Muscle of arm (tissue), 14 donors: ENCODE data around the gene RASL10B. TPM values are rescaled to one million over a fixed set of nuclear protein-coding genes. Genes with fewer than 3 reads are reported as not detected.
"Not testable (repeated sequence)": the region's sequence is repeated elsewhere in the genome, so short reads cannot be mapped to it uniquely, and the experiment has no call there.

Experiments
- DNase-seq: peaks from one replicate; pipeline ENCODE4 v3.0.0-alpha.2; 2013
- long read RNA-seq, 11 donors: transcript quantifications; one replicate each; lab custom pipeline, GENCODE V29; 2026
- polyA plus RNA-seq, 12 donors: library from polyadenylated mRNA; unstranded; fragments of 120-200 nt; gene quantifications; one replicate each; pipeline ENCODE4 v1.2.1, GENCODE V29; 2013; ENCODE audit not compliant: insufficient read length in 12 of 12

RASL10B gene
- polyA plus RNA-seq: 1 to 10 TPM in 11 of 12 donors, not detected in 1; 1.4 to 4.3 (median 2.4) TPM
- long read RNA-seq, donor 1: 0 reads
- long read RNA-seq, donor 2: 0 reads
- long read RNA-seq, donor 3, partial matches to known transcripts: 0 of 1 reads
- long read RNA-seq, donor 3, other reads (novel, unspliced or antisense): 0 of 1 reads
- long read RNA-seq, donor 4: 0 reads
- long read RNA-seq, donor 5: 0 reads
- long read RNA-seq, donor 6, partial matches to known transcripts: 0 of 1 reads
- long read RNA-seq, donor 6, other reads (novel, unspliced or antisense): 0 of 1 reads
- long read RNA-seq, donor 7, partial matches to known transcripts: 0 of 2 reads
- long read RNA-seq, donor 7, other reads (novel, unspliced or antisense): 0 of 2 reads
- long read RNA-seq, donor 8, partial matches to known transcripts: 0 of 1 reads
- long read RNA-seq, donor 8, other reads (novel, unspliced or antisense): 0 of 1 reads
- long read RNA-seq, donor 9, partial matches to known transcripts: 0 of 1 reads
- long read RNA-seq, donor 9, other reads (novel, unspliced or antisense): 0 of 1 reads
- long read RNA-seq, donor 10: 0 reads
- long read RNA-seq, donor 11: 0 reads

DNA sequence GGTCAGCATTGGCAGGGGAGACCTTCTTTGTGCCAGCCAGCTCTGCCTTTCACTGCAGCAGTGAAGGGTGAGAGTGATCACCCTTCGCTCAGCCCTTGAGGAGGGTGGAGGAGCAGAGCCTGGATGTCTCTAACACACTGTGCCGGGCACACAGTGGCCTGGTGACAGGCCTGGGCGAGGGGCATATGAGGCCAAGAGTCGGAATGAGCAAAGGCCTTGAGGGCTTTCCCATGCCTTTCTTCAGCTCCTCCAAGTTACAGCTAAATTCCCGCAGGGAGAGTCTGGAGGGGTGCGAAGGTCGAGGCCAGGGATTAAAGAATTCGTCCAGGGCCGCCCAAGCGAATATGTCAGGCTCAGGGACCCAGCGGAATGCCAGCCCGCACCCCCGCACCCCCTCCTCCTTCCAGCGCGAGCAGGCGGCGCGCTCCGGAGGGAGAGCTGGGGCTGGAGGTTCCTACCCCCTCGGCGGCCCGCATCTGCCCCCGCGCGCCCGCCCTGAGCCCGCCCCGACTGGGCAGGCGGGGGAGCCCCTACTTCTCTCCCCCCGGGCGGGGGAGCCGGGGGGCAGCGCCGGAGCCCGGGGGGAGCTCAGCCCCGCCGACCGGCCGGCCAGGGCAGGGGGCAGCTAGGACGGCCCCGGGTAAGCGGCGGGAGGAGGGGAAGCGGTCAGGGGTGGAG lies at the start of gene RASL10B:
Gene RASL10B (plus strand): TSS at position 401 of the 678 bp plus-strand sequence. CDS start 3,546 bp downstream, outside the sequence.
- no peak for DNase-seq

DNA sequence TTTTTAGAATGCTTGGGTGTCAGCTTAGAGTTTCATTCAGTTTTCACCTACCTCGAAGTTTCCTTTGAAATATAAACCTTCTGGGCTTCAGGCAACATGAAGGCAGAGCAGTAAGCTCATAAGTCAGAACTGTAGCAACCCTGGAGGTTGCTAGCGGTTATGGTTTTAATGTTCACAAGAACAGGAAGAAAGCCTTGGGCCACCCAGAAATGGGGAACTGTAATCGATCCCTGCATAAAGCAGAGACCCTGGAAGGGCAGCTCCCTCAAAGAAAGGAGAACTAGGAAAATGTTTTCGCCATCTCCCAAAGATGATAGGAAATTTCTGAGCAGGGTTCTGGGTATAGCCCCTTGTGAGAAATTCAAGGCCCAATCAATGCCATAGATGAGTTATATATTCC lies 47.8 kb upstream of the RASL10B start:
- peak; percentile 1 for DNase-seq

DNA sequence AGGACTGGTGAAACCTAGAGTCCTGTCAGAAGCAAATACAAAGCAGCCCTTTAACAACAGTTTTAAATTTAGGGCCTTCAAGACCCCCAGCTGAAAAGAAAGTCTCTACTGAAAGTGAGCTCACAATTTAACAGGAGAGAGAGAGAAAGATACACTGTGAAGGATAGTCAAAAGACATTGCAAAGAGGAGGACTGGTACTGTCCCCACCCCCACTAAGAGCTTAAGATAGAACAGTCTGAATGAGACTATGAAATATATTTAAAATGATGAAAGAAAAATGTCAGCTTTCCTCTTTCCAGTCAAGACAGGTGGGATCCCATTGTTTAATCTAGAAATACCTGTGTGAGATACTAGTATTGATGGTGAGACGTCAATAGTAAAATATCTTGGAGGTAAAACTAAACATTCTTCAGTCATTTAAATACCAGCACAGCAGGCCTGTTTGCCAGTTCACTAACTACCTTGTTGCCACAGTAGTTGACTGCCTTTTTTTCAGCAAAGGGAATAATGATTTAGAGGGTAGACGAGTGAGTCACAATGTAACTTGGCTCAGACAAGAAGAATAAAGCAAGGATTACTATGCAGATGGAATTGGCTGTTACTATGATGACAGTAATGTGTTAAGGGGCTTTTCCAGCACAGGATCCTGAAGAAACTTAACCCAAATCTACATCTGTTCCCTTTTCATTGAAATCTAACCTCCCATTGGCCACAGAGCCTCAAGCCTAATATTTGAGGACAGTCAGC lies 47.2 kb upstream of the RASL10B start:
- no peak for DNase-seq

DNA sequence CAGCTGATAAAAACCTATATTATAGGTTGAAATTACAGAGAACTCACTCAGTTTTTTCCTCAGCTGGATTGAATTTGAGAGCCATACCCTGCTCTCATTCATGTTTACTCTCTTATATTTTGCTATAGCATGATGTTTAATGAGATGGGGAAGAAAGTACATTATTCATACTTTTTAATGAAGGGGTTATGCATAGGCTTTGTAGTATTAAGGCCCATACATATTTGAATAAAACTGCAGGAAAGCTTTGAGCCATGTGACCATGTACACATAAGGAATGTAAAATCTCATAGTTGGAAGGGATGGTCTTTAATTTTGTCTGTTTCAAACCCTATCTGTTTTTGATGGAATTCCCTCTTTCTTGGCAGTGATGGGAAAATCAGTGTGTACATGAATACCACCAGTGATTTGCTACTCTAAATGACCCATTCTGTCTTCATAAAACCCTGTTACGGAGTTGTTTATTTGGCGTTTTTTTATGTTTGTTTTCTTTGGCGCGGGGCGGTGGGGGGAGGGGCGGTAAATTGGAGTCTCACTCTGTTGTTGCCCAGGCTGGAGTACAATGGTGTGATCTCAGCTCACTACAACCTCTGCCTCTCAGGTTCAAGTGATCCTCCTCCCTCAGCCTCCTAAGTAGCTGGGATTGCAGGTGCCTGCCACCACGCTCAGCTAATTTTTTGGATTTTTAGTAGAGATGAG lies 38.8 kb upstream of the RASL10B start:
- no peak for DNase-seq

DNA sequence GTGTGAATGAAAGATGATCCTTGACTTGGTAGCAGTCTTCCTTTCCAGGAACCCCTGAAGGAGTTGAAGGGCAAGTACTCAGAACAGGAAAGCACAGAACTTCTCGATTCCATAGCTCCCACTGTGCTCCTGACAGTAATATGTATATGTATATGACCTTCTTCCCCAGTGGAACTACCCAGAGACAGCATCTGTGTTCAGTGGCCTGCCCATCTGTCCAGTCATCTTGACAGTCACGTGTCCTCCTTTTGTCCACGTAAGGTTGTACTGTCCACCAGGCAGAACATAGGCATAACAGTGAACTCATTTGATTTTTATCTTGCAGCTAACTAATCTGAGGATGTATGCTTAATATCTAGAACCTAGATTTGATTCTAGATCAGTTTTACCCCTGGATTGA lies 37.8 kb upstream of the RASL10B start:
- no peak for DNase-seq

DNA sequence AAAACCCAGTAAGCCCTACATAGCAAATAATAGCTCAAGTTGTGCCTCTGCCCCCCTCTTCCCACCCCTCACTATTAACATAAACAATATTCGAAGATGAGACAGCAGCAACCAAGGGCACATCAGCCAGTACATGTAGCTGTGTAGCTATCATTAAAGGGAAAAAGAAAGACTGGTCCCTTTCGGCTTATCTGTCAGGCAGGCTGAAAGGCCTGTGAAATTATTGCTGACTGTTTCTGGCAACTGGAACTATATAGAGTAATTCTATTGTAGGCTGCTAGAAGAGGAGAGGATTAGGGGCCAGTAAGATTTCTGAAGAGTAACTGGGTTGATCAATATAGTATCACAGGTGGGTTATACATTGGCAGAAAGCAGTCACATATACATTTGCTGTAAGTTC lies 36.5 kb upstream of the RASL10B start:
- DNase-seq: no peak

DNA sequence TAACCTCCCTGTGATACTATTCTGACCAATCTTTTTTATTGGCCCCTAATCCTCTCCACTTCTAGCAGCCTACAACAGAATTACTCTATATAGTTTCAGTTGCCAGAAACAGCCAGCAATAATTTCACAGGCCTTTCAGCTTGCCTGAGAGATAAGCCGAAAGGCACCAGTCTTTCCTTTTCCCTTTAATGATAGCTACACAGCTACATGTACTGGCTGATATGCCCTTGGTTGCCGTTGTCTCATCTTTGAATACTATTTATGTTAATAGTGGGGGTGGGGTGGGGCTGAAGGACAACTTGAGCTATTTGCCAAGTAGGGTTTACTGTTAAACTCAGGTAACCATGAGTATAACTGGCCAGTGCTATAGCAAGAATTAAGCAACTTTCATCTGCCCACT lies 35.8 kb upstream of the RASL10B start:
- DNase-seq: no peak

- no peak for DNase-seq
Observed at GRCh38 chr17:35698800-35699199, 32.6 kb upstream of the RASL10B start.

DNA sequence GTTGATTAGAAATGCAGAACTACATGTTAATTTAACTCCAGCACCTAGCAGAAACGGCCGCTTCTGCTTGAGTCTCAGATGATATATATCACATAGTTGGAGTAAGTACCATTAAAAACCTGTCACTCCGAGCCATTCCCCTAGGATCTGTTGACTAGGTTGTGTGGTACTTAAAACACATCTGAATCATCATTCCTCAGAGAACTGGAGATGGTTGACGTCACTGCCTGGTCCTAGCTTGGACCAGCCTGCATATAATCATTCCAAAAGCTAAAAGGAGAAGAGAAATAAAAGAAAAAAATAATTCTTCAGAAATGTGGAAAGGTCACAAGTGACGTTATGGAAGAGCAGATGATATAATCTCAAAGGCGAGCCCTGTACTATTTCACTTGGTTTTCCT lies 31.3 kb upstream of the RASL10B start:
- no peak for DNase-seq

DNA sequence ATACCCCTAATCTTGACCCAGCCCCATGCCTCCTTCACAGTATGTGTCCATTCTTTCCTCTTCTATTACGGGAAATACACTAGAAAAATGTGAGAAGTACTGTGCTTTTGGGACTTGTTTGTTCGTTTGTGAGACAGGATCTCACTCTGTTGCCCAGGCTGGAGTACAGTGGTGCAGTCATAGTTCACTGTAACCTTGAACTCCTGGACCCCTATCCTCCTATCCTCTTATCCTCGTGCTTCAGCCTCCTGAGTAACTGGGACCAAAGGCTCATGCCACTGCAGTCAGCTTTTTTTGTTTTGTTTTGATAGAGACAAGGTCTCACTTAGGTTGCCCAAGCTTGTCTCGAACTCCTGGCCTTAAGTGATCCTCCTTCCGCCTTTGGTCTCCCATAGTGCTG lies 29.9 kb upstream of the RASL10B start:
- no peak for DNase-seq

DNA sequence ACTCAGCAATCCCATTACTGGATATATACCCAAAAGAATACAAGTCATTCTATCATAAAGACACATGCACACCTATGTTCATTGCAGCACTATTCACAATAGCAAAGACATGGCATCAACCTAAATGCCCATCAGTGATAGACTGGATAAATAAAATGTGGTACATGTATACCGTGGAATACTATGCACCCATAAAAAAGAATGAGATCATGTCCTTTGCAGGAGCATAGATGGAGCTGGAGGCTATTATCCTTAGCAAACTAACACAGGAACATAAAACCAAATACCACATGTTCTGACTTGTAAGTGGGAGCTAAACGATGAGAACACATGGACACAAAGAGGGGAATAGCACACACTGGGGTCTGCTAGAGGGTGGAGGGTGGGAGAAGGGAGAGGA lies 28.1 kb upstream of the RASL10B start:
- DNase-seq: not testable (repeated sequence)

DNA sequence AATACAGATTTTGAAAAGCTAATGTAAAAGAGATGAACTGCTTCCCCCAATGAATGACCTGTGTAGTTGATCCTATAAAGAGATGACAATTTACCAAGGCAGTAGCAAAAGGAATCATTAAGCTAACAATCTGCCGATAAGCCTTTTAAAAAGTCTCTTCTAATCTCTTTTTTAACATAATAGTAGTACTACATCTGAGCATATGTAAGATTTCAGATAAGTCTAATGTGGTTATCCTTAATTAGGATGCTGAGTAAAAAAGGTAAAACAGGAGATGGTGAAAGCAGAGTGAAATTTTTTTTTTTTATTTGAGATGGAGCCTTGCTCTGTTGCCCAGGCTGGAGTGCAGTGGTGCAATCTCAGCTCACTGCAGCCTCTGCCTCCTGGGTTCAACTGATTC lies 26.2 kb upstream of the RASL10B start:
- DNase-seq: no peak

- no peak for DNase-seq
Observed at GRCh38 chr17:35705705-35706104, 25.7 kb upstream of the RASL10B start.

- no peak for DNase-seq
Observed at GRCh38 chr17:35708149-35708548, 23.3 kb upstream of the RASL10B start.

- no peak for DNase-seq
Observed at GRCh38 chr17:35708951-35709350, 22.5 kb upstream of the RASL10B start.

GRCh38 chr17:35709874-35710273 lies 21.6 kb upstream of the RASL10B start:
- DNase-seq: no peak

DNA sequence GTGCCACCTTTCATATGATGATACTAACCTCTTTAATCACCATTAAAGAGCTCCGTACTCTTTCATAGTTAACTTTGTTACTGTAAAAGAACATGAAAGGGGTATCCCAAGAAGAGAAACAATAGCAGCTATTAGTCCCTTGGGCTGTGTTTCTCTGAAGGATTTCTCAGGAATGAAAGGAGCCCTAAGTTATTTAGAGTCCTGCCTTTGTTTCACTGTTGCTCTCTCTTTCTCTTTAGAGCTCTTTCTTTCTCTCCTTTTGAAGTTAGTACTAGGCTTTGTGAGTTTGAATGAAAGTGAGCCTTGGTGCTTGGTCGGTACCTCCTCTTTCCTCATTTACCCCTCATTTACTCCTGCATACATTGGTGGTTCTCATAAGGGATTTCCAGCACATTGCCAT lies 20.5 kb upstream of the RASL10B start:
- DNase-seq: no peak

GRCh38 chr17:35713069-35713728 lies 18.2 kb upstream of the RASL10B start:
- DNase-seq: no peak

GRCh38 chr17:35714988-35715387 lies 16.5 kb upstream of the RASL10B start:
- no peak for DNase-seq

GRCh38 chr17:35715416-35715815 lies 16.0 kb upstream of the RASL10B start:
- no peak for DNase-seq

- DNase-seq: no peak
Observed at GRCh38 chr17:35716173-35716572, 15.3 kb upstream of the RASL10B start.
